Upper lobe of right lung (tissue), 1 donor: ENCODE data around the gene SPATA1. TPM values are rescaled to one million over a fixed set of nuclear protein-coding genes. Genes with fewer than 3 reads are reported as not detected.

Source experiments
- ATAC-seq: fragments of 200-7000 bp; cut with Tn5 transposase; one replicate; pipeline ENCODE4 v1.9.1; 2020; ENCODE audit warnings: mild to moderate bottlenecking, moderate library complexity
- DNase-seq: peaks from one replicate; pipeline ENCODE4 v3.0.0-alpha.2; 2020
- H3K27ac ChIP-seq: fragments of 200-600 bp; one replicate; pipeline ENCODE4 v1.8.0; 2022
- H3K27me3 ChIP-seq: fragments of 200-600 bp; one replicate; pipeline ENCODE4 v1.8.0; 2022; ENCODE audit warnings: mild to moderate bottlenecking
- H3K36me3 ChIP-seq: fragments of 200-600 bp; one replicate; pipeline ENCODE4 v1.8.0; 2022
- H3K4me1 ChIP-seq: fragments of 200-600 bp; one replicate; pipeline ENCODE4 v1.8.0; 2022
- H3K4me3 ChIP-seq: fragments of 200-600 bp; one replicate; pipeline ENCODE4 v1.8.0; 2022; ENCODE audit warnings: mild to moderate bottlenecking
- H3K9me3 ChIP-seq: fragments of 200-600 bp; one replicate; pipeline ENCODE4 v1.8.0; 2022
- CTCF ChIP-seq: fragments of 200-600 bp; IDR thresholded peaks from one replicate; pipeline ENCODE4 v1.8.0; 2022; ENCODE audit warnings: antibody characterized with exemption
- intact Hi-C: fragments of 100-400 bp; cut with DNase I; formaldehyde crosslinking; loops from one replicate; pipeline ENCODE4 v1.11.0; 2022
- total RNA-seq: library from RNA; stranded (reverse); fragmentation: NEBNext Ultra II Directional; extraction: Animal tissue kit (Norgen Biotek cat#: 25700); gene quantifications from one replicate; pipeline ENCODE4 v1.2.1, GENCODE V29; 2021
- donor health status: DM: no; HTN: yes; CAD: no; lungs with severe emphysema.

SPATA1 gene
- total RNA-seq, 1 donor from 2014 or later = 3.4 TPM

GRCh38 chr1:84479998-84480397 is 26.2 kb upstream of the SPATA1 start:
- Histone ChIP-seq H3K4me1 (peaks cover 26% of the 10 kb centered on the region), H3K27me3 (peaks cover 23% of the 10 kb centered on the region), H3K27ac (peak overlapping the region; percentile 87), H3K9me3 (no peaks in the 10 kb centered on the region), H3K36me3 (peaks cover 24% of the 10 kb centered on the region), H3K4me3 (peak overlapping the region; percentile 66)
- DNase-seq (no peak), ATAC-seq (no peak)
- intact Hi-C loops = no loop called here
- no peak for TF ChIP-seq CTCF

- Histone ChIP-seq H3K4me1 (peaks cover 26% of the 10 kb centered on the region), H3K4me3 (peak overlapping the region; percentile 66), H3K27me3 (peaks cover 22% of the 10 kb centered on the region), H3K36me3 (peaks cover 25% of the 10 kb centered on the region), H3K27ac (no peak overlapping the region), H3K9me3 (no peaks in the 10 kb centered on the region)
- intact Hi-C loops = no loop called here
- TF ChIP-seq CTCF = no peak
- no peak for DNase-seq
- ATAC-seq = no peak
Observed at GRCh38 chr1:84480650-84481049, 25.5 kb upstream of the SPATA1 start.

DNA sequence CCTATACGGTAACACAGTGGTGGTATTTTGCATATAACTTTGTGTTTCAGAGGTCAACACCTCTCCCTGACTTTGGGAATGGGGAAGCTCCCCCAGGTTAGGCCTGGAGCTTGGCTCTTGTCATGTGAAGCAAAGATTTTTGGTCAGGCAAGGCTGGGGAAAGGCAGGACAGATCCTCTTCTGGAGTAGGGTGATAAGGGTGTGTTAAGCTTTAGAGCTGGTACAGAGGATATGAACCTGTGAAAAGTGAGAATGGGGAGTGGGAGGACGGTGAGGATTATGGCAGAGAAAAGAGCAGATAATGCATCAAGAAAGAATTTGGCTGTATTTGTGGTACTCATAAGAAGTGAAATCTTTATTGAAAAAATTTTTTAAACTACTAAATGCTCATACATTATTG is 24.9 kb upstream of the SPATA1 start:
- no peak overlapping the region for H3K4me3 ChIP-seq
- peaks cover 15% of the 10 kb centered on the region for H3K27me3 ChIP-seq
- no peaks in the 10 kb centered on the region for H3K9me3 ChIP-seq
- peaks cover 25% of the 10 kb centered on the region for H3K36me3 ChIP-seq
- no peak for TF ChIP-seq CTCF
- intact Hi-C loops = no loop called here
- peaks cover 26% of the 10 kb centered on the region for H3K4me1 ChIP-seq
- no peak overlapping the region for H3K27ac ChIP-seq
- no peak for ATAC-seq
- DNase-seq = no peak

- TF ChIP-seq CTCF = no peak
- no peak overlapping the region for H3K4me3 ChIP-seq
- H3K36me3 ChIP-seq = peaks cover 57% of the 10 kb centered on the region
- no peak overlapping the region for H3K27ac ChIP-seq
- ATAC-seq (no peak), DNase-seq (no peak)
- H3K9me3 ChIP-seq = no peaks in the 10 kb centered on the region
- no peaks in the 10 kb centered on the region for H3K4me1 ChIP-seq
- no peaks in the 10 kb centered on the region for H3K27me3 ChIP-seq
- intact Hi-C loops = no loop called here
Observed at GRCh38 chr1:84488107-84488506, 18.1 kb upstream of the SPATA1 start.

DNA sequence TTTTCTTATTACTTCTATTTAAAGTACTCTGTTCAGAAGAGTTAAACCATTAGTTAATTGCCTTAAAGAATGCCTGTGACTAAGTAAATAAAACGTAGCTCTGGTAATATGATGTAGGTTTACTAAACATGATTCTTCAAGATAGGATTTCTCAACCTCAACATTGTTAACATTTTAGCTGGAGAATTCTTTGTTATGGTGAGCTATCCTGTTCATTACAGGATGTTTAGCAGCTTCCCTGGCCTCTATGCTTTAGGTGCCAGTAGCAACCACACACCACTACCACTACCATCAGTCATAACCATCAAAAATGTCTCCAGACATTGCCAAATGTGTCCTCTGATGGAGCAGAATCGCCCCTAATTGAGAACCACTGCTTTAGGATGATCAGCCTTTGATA is 16.4 kb upstream of the SPATA1 start:
- intact Hi-C loops = no loop called here
- H3K27ac ChIP-seq = no peak overlapping the region
- DNase-seq (no peak), ATAC-seq (no peak)
- no peak overlapping the region for H3K4me3 ChIP-seq
- H3K27me3 ChIP-seq = no peaks in the 10 kb centered on the region
- no peaks in the 10 kb centered on the region for H3K9me3 ChIP-seq
- no peak for TF ChIP-seq CTCF
- no peaks in the 10 kb centered on the region for H3K4me1 ChIP-seq
- H3K36me3 ChIP-seq = peaks cover 50% of the 10 kb centered on the region

DNA sequence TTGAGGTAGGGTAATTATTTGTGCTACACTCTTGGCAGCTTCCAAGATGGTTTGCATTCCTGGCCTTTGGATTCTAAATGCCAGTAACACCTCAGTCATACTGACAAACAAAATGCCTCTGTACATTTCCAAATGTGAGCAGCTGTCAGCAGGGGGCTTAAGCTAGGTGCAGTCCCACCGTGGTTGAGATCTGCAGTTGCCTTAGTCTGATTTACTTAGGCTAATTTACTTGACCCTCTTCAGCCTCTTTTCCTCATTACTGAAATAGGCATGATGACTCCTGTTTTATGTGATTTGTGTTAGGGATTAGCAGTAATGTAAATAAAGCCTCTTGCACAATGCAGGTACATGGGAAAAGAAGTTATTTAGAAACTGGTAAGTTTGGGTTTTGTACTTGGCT is 13.5 kb upstream of the SPATA1 start:
- H3K4me3 ChIP-seq = no peak overlapping the region
- no peak for TF ChIP-seq CTCF
- no peaks in the 10 kb centered on the region for H3K27me3 ChIP-seq
- H3K4me1 ChIP-seq = no peaks in the 10 kb centered on the region
- peaks cover 75% of the 10 kb centered on the region for H3K36me3 ChIP-seq
- DNase-seq (no peak), ATAC-seq (peak; percentile 59)
- no peaks in the 10 kb centered on the region for H3K9me3 ChIP-seq
- H3K27ac ChIP-seq = no peak overlapping the region
- intact Hi-C loops = no loop called here
